Measurements from ENCODE around the gene SRCIN1.
"Not testable (repeated sequence)": the region's sequence is repeated elsewhere in the genome, so short reads cannot be mapped to it uniquely, and the experiment has no call there.

SRCIN1 gene

GRCh38 chr17:38542286-38542685 lies 63.5 kb downstream of the SRCIN1 start:
- DNase-seq: no peak

- no peak for DNase-seq
Measured at GRCh38 chr17:38541281-38541680, 64.5 kb downstream of the SRCIN1 start.

GRCh38 chr17:38540514-38541045 lies 65.2 kb downstream of the SRCIN1 start:
- no peak for DNase-seq

- peak; percentile 91 for DNase-seq
Measured at GRCh38 chr17:38539386-38539785, 66.4 kb downstream of the SRCIN1 start.

- peak; percentile 90 for DNase-seq
Measured at GRCh38 chr17:38538906-38539305, 66.8 kb downstream of the SRCIN1 start.

GRCh38 chr17:38536661-38537060 lies 69.1 kb downstream of the SRCIN1 start:
- no peak for DNase-seq

- DNase-seq: no peak
Measured at GRCh38 chr17:38535886-38536285, 69.9 kb downstream of the SRCIN1 start.

GRCh38 chr17:38534498-38534885 lies 71.3 kb downstream of the SRCIN1 start:
- DNase-seq: no peak

- DNase-seq: no peak
Measured at GRCh38 chr17:38533866-38534497, 71.8 kb downstream of the SRCIN1 start.

GRCh38 chr17:38533241-38533640 lies 72.5 kb downstream of the SRCIN1 start:
- DNase-seq: no peak

- no peak for DNase-seq
Measured at GRCh38 chr17:38532451-38532850, 73.3 kb downstream of the SRCIN1 start.

GRCh38 chr17:38531761-38532160 lies 74.0 kb downstream of the SRCIN1 start:
- not testable (repeated sequence) for DNase-seq

- DNase-seq: not testable (repeated sequence)
Measured at GRCh38 chr17:38530856-38531255, 74.9 kb downstream of the SRCIN1 start.

GRCh38 chr17:38528141-38528540 lies 77.6 kb downstream of the SRCIN1 start:
- DNase-seq: peak; percentile 20

GRCh38 chr17:38526526-38526925 lies 79.2 kb downstream of the SRCIN1 start:
- not testable (repeated sequence) for DNase-seq

- DNase-seq: peak; percentile 5
Measured at GRCh38 chr17:38512473-38513058, 93.2 kb downstream of the SRCIN1 start.

GRCh38 chr17:38511150-38512108 lies 94.3 kb downstream of the SRCIN1 start:
- no peak for DNase-seq

- DNase-seq: no peak
Measured at GRCh38 chr17:38510421-38511149, 95.2 kb downstream of the SRCIN1 start.

- DNase-seq: no peak
Measured at GRCh38 chr17:38509772-38510420, 95.9 kb downstream of the SRCIN1 start.

- DNase-seq: peak; percentile 28
Measured at GRCh38 chr17:38508954-38509771, 96.6 kb downstream of the SRCIN1 start.

GRCh38 chr17:38508570-38508950 lies 97.2 kb downstream of the SRCIN1 start:
- no peak for DNase-seq

Measured in NCI-H146 (cell line).